ENCODE data around the gene FOXP1. TPM values are rescaled to one million over a fixed set of nuclear protein-coding genes. Genes with fewer than 3 reads are reported as not detected.

Gene FOXP1
- total and polyA plus RNA-seq, 4 donors = 4.9 to 35.4 (median 32.0) TPM

DNA sequence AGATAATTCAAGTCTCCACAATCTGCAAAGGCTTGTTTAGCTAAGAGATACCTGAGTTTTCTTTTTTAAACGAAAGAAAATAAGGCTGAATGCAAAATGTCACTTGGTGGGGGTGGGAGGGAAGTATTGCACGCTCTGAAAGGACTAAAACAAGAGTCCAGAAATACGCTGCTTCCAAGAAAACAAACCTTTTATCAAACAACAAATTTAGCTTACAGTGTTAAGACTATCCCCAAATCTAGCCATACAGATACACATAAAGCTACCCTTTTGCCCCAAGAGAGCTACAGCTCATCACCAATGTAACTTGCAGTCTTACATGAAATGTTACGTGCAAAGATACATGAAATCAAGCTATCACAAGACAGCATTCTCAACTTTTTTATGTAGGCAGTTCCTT, 522.5 kb downstream of the FOXP1 start:
- no peaks in the 10 kb centered on the region for H3K36me3 ChIP-seq (ENCODE audit: control insufficient read depth in 4 of 4, insufficient read depth in 3 of 4, low read depth in 1 of 4, low read length in 3 of 4)
- DNase-seq (ENCODE audit: low spot score) = no peak
- no peak overlapping the region for H3K4me3 ChIP-seq (ENCODE audit: low read depth in 1 of 3, low read length in 3 of 3)
- no peaks in the 10 kb centered on the region for H3K9me3 ChIP-seq (ENCODE audit: control insufficient read depth in 4 of 4, low read length in 3 of 4)
- no peak for TF ChIP-seq FOXA1 (IDR thresholded peaks at IDR 0.05)
- TF ChIP-seq RAD21 (IDR thresholded peaks at IDR 0.05) = no peak
- TF ChIP-seq, protein P1, sequence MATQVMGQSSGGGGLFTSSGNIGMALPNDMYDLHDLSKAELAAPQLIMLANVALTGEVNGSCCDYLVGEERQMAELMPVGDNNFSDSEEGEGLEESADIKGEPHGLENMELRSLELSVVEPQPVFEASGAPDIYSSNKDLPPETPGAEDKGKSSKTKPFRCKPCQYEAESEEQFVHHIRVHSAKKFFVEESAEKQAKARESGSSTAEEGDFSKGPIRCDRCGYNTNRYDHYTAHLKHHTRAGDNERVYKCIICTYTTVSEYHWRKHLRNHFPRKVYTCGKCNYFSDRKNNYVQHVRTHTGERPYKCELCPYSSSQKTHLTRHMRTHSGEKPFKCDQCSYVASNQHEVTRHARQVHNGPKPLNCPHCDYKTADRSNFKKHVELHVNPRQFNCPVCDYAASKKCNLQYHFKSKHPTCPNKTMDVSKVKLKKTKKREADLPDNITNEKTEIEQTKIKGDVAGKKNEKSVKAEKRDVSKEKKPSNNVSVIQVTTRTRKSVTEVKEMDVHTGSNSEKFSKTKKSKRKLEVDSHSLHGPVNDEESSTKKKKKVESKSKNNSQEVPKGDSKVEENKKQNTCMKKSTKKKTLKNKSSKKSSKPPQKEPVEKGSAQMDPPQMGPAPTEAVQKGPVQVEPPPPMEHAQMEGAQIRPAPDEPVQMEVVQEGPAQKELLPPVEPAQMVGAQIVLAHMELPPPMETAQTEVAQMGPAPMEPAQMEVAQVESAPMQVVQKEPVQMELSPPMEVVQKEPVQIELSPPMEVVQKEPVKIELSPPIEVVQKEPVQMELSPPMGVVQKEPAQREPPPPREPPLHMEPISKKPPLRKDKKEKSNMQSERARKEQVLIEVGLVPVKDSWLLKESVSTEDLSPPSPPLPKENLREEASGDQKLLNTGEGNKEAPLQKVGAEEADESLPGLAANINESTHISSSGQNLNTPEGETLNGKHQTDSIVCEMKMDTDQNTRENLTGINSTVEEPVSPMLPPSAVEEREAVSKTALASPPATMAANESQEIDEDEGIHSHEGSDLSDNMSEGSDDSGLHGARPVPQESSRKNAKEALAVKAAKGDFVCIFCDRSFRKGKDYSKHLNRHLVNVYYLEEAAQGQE (IDR thresholded peaks at IDR 0.05) = no peak
- TF ChIP-seq, protein P2, sequence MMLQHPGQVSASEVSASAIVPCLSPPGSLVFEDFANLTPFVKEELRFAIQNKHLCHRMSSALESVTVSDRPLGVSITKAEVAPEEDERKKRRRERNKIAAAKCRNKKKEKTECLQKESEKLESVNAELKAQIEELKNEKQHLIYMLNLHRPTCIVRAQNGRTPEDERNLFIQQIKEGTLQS (IDR thresholded peaks at IDR 0.05) = no peak
- TF ChIP-seq NR2F2 (IDR thresholded peaks at IDR 0.05) = no peak
- no peak for TF ChIP-seq JUND (IDR thresholded peaks at IDR 0.05)
- TF ChIP-seq SP1 (IDR thresholded peaks at IDR 0.05) = no peak
- TF ChIP-seq, protein P3, sequence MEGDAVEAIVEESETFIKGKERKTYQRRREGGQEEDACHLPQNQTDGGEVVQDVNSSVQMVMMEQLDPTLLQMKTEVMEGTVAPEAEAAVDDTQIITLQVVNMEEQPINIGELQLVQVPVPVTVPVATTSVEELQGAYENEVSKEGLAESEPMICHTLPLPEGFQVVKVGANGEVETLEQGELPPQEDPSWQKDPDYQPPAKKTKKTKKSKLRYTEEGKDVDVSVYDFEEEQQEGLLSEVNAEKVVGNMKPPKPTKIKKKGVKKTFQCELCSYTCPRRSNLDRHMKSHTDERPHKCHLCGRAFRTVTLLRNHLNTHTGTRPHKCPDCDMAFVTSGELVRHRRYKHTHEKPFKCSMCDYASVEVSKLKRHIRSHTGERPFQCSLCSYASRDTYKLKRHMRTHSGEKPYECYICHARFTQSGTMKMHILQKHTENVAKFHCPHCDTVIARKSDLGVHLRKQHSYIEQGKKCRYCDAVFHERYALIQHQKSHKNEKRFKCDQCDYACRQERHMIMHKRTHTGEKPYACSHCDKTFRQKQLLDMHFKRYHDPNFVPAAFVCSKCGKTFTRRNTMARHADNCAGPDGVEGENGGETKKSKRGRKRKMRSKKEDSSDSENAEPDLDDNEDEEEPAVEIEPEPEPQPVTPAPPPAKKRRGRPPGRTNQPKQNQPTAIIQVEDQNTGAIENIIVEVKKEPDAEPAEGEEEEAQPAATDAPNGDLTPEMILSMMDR (IDR thresholded peaks at IDR 0.05; ENCODE audit: low read depth, low read length, missing input control) = no peak
- TF ChIP-seq GABPA (IDR thresholded peaks at IDR 0.05 in 1 of 2, conservative IDR thresholded peaks at IDR 0.05 in 1 of 2) = no peak
- TF ChIP-seq, protein P4, sequence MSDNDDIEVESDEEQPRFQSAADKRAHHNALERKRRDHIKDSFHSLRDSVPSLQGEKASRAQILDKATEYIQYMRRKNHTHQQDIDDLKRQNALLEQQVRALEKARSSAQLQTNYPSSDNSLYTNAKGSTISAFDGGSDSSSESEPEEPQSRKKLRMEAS (IDR thresholded peaks at IDR 0.05) = no peak
- no peak for TF ChIP-seq FOXA2 (IDR thresholded peaks at IDR 0.05)
- WGBS = 64% methylated on average over 4 of the region's 4 CpGs
- peak overlapping the region in 1 of 2 donors; percentile 27 for H3K9ac ChIP-seq (ENCODE audit: low read depth in 1 of 2, low read length in 2 of 2)
- H3K27me3 ChIP-seq (ENCODE audit: control insufficient read depth in 4 of 4, insufficient read depth in 4 of 4, low read length in 3 of 4) = no peaks in the 10 kb centered on the region
- peak overlapping the region in 1 of 2 donors; percentile 8 for H3K27ac ChIP-seq (ENCODE audit: low read depth in 1 of 2, low read length in 2 of 2)
- H3K4me1 ChIP-seq (ENCODE audit: control insufficient read depth in 4 of 4, insufficient read depth in 4 of 4, low read length in 3 of 4) = peaks cover 3 to 30% (median 19%) of the 10 kb centered on the region in 4 donors

DNA sequence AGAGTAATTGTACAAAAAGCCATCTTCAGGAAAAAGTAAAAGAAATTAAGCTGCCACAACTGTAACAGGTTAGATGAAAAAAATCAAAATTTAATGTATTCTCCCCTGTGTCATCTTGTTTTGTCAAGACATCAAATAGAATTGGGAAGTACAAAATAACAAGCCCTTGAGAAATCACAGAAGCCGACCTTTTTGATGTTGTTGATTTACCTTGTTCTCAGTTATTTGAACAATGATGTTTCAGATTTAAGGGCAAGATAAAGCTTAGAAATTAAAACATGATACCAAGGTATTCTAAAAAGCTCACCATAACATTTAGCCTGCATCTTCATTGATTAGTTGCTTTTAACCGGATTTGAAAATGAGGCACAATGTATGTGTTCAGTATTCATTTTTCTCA, 523.0 kb downstream of the FOXP1 start:
- Histone ChIP-seq H3K4me1 (ENCODE audit: control insufficient read depth in 4 of 4, insufficient read depth in 4 of 4, low read length in 3 of 4) (peaks cover 3 to 31% (median 17%) of the 10 kb centered on the region in 4 donors), H3K9me3 (ENCODE audit: control insufficient read depth in 4 of 4, low read length in 3 of 4) (no peaks in the 10 kb centered on the region), H3K4me3 (ENCODE audit: low read depth in 1 of 3, low read length in 3 of 3) (no peak overlapping the region), H3K27me3 (ENCODE audit: control insufficient read depth in 4 of 4, insufficient read depth in 4 of 4, low read length in 3 of 4) (no peaks in the 10 kb centered on the region), H3K27ac (ENCODE audit: low read depth in 1 of 2, low read length in 2 of 2) (peak overlapping the region in 1 of 2 donors; percentile 8), H3K36me3 (ENCODE audit: control insufficient read depth in 4 of 4, insufficient read depth in 3 of 4, low read depth in 1 of 4, low read length in 3 of 4) (no peaks in the 10 kb centered on the region), H3K9ac (ENCODE audit: low read depth in 1 of 2, low read length in 2 of 2) (no peak overlapping the region)
- DNase-seq (ENCODE audit: low spot score) = no peak
- TF ChIP-seq EGR1 (IDR thresholded peaks at IDR 0.05; ENCODE audit: low read depth in 2 of 2) (no peak), HNF4A (conservative IDR thresholded peaks at IDR 0.05) (no peak), FOXA1 (IDR thresholded peaks at IDR 0.05) (no peak), TAF1 (conservative IDR thresholded peaks at IDR 0.05) (no peak), NR2F2 (IDR thresholded peaks at IDR 0.05) (no peak), RXRA (IDR thresholded peaks at IDR 0.05) (no peak), FOXA2 (IDR thresholded peaks at IDR 0.05) (no peak), YY1 (IDR thresholded peaks at IDR 0.05) (no peak)
- TF ChIP-seq, protein P5, sequence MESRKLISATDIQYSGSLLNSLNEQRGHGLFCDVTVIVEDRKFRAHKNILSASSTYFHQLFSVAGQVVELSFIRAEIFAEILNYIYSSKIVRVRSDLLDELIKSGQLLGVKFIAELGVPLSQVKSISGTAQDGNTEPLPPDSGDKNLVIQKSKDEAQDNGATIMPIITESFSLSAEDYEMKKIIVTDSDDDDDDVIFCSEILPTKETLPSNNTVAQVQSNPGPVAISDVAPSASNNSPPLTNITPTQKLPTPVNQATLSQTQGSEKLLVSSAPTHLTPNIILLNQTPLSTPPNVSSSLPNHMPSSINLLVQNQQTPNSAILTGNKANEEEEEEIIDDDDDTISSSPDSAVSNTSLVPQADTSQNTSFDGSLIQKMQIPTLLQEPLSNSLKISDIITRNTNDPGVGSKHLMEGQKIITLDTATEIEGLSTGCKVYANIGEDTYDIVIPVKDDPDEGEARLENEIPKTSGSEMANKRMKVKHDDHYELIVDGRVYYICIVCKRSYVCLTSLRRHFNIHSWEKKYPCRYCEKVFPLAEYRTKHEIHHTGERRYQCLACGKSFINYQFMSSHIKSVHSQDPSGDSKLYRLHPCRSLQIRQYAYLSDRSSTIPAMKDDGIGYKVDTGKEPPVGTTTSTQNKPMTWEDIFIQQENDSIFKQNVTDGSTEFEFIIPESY (IDR thresholded peaks at IDR 0.05) = no peak
- TF ChIP-seq, protein P3 (IDR thresholded peaks at IDR 0.05; ENCODE audit: low read depth, low read length, missing input control) = no peak
- TF ChIP-seq, protein P2 (IDR thresholded peaks at IDR 0.05) = no peak
- WGBS = 41% methylated on average over 2 of the region's 2 CpGs
